Liver (tissue), 9 donors: Measurements from ENCODE around the gene PNPLA2. TPM values are rescaled to one million over a fixed set of nuclear protein-coding genes. Genes with fewer than 3 reads are reported as not detected.

Source experiments
- DNase-seq: peaks from one replicate; pipeline ENCODE4 v3.0.0-alpha.2; 2017; ENCODE audit warnings: low spot score
- H3K27ac ChIP-seq, 2 donors: one replicate each; pipeline ENCODE4 v1.7.0; 2013; ENCODE audit warnings: inconsistent platforms in 2 of 2, low read length in 2 of 2, control low read depth in 1 of 2, low read depth in 1 of 2, mild to moderate bottlenecking in 1 of 2
- H3K27me3 ChIP-seq, 4 donors: one replicate each; pipeline versions ENCODE4 v1.6.1 to v1.7.0; 2013; ENCODE audit warnings: low read length in 3 of 4, inconsistent platforms in 1 of 4, mild to moderate bottlenecking in 1 of 4, moderate library complexity in 1 of 4; ENCODE audit not compliant: control insufficient read depth in 4 of 4, insufficient read depth in 4 of 4
- H3K36me3 ChIP-seq, 4 donors: one replicate each; pipeline versions ENCODE4 v1.6.1 to v1.7.0; 2013; ENCODE audit warnings: low read length in 3 of 4, mild to moderate bottlenecking in 3 of 4, low read depth in 1 of 4, moderate library complexity in 1 of 4; ENCODE audit not compliant: control insufficient read depth in 4 of 4, insufficient read depth in 3 of 4
- H3K4me1 ChIP-seq, 4 donors: one replicate each; pipeline versions ENCODE4 v1.6.1 to v1.7.0; 2013; ENCODE audit warnings: low read length in 3 of 4, mild to moderate bottlenecking in 3 of 4, moderate library complexity in 1 of 4; ENCODE audit not compliant: control insufficient read depth in 4 of 4, insufficient read depth in 4 of 4
- H3K4me3 ChIP-seq, 3 donors: one replicate each; pipeline versions ENCODE4 v1.6.1 to v1.7.0; 2013; ENCODE audit warnings: low read length in 3 of 3, control low read depth in 1 of 3, low read depth in 1 of 3, mild to moderate bottlenecking in 1 of 3
- H3K9ac ChIP-seq, 2 donors: one replicate each; pipeline ENCODE4 v1.7.0; 2013; ENCODE audit warnings: low read length in 2 of 2, mild to moderate bottlenecking in 2 of 2, moderate library complexity in 2 of 2, control low read depth in 1 of 2, low read depth in 1 of 2
- H3K9me3 ChIP-seq, 4 donors: one replicate each; pipeline versions ENCODE4 v1.6.1 to v1.7.0; 2013; ENCODE audit warnings: low read length in 3 of 4; ENCODE audit not compliant: control insufficient read depth in 4 of 4
- ATF3 ChIP-seq: IDR thresholded peaks from 2 replicates; pipeline ENCODE4 v1.6.1; 2016; ENCODE audit warnings: antibody characterized with exemption
- CTCF ChIP-seq: fragments of 150-350 bp; IDR thresholded peaks from 2 replicates; pipeline ENCODE4 v1.5.1; 2017; ENCODE audit warnings: improper control_type of control experiment, low read depth, low read length; ENCODE audit not compliant: missing input control
- EGR1 ChIP-seq, 2 donors: IDR thresholded peaks; 2 replicates each; pipeline ENCODE4 v1.6.1; 2016 to 2018; ENCODE audit warnings: antibody characterized with exemption in 2 of 2, low read depth in 2 of 2
- FOXA1 ChIP-seq: IDR thresholded peaks from 2 replicates; pipeline ENCODE4 v1.6.1; 2016; ENCODE audit warnings: antibody characterized with exemption
- FOXA2 ChIP-seq: IDR thresholded peaks from 2 replicates; pipeline ENCODE4 v1.6.1; 2016; ENCODE audit warnings: antibody characterized with exemption
- GABPA ChIP-seq, 2 donors: IDR thresholded peaks in 1 of 2; conservative IDR thresholded peaks in 1 of 2; 2 replicates each; pipeline ENCODE4 v1.6.1; 2016; ENCODE audit warnings: antibody characterized with exemption in 2 of 2, mild to moderate bottlenecking in 1 of 2, moderate library complexity in 1 of 2
- HNF4A ChIP-seq, 2 donors: conservative IDR thresholded peaks; 2 replicates each; pipeline ENCODE4 v1.6.1; 2016; ENCODE audit warnings: antibody characterized with exemption in 2 of 2, mild to moderate bottlenecking in 2 of 2
- HNF4G ChIP-seq: IDR thresholded peaks from 2 replicates; pipeline ENCODE4 v1.6.1; 2016; ENCODE audit warnings: antibody characterized with exemption
- JUND ChIP-seq, 2 donors: IDR thresholded peaks; 2 replicates each; pipeline ENCODE4 v1.6.1; 2016; ENCODE audit warnings: antibody characterized with exemption in 2 of 2
- MAX ChIP-seq: IDR thresholded peaks from 2 replicates; pipeline ENCODE4 v1.6.1; 2016; ENCODE audit warnings: antibody characterized with exemption
- NR2F2 ChIP-seq: IDR thresholded peaks from 2 replicates; pipeline ENCODE4 v1.6.1; 2016; ENCODE audit warnings: antibody characterized with exemption
- RAD21 ChIP-seq, 2 donors: IDR thresholded peaks; 2 replicates each; pipeline ENCODE4 v1.6.1; 2016; ENCODE audit warnings: antibody characterized with exemption in 2 of 2, mild to moderate bottlenecking in 2 of 2
- REST ChIP-seq: IDR thresholded peaks from 2 replicates; pipeline ENCODE4 v1.6.1; 2016; ENCODE audit warnings: antibody characterized with exemption, mild to moderate bottlenecking
- RXRA ChIP-seq, 2 donors: IDR thresholded peaks; 2 replicates each; pipeline ENCODE4 v1.6.1; 2017 to 2018; ENCODE audit warnings: antibody characterized with exemption in 2 of 2, mild to moderate bottlenecking in 1 of 2
- SP1 ChIP-seq: IDR thresholded peaks from 2 replicates; pipeline ENCODE4 v1.6.1; 2018; ENCODE audit warnings: antibody characterized with exemption, mild to moderate bottlenecking
- TAF1 ChIP-seq: conservative IDR thresholded peaks from 2 replicates; pipeline ENCODE4 v1.6.1; 2016; ENCODE audit warnings: antibody characterized with exemption, mild to moderate bottlenecking
- YY1 ChIP-seq: IDR thresholded peaks from 2 replicates; pipeline ENCODE4 v1.6.1; 2016; ENCODE audit warnings: antibody characterized with exemption, mild to moderate bottlenecking
- ZBTB33 ChIP-seq: IDR thresholded peaks from 2 replicates; pipeline ENCODE4 v1.6.1; 2016; ENCODE audit warnings: antibody characterized with exemption
- WGBS: extraction: QIAGEN DNeasy Blood & Tissue Kit; methylation state at CpG from one replicate; pipeline ENCODE4 v1.1.7; 2013; 5-methylcytosine and 5-hydroxymethylcytosine counted together
- polyA plus RNA-seq, 2 donors: library from polyadenylated mRNA; stranded (reverse) in 1 of 2; unstranded in 1 of 2; fragments of 200-250 nt in 1 of 2; fragments of >200 nt in 1 of 2; fragmentation: Nextera tagmentation in 1 of 2; extraction: Ambion mirVana in 1 of 2; gene quantifications; one replicate each; pipeline versions ENCODE4 v1.2.1 to v1.2.3, GENCODE V29; 2013 to 2015
- total RNA-seq, 2 donors: library from RNA; depleted of rRNA; stranded (reverse); fragments of >200 nt; gene quantifications; one replicate each; pipeline ENCODE4 v1.2.3, GENCODE V29; 2014
- donor health status: healthy.
- donor health status: healthy.
- donor health status: healthy.
- donor health status: healthy.
- donor health status: healthy.

Gene PNPLA2
- total and polyA plus RNA-seq, 4 donors: 13.7 to 58.9 (median 27.2) TPM

GRCh38 chr11:850775-851763 is 32.4 kb downstream of the PNPLA2 start:
- no peak for DNase-seq
- Histone ChIP-seq H3K27ac (no peak overlapping the region), H3K27me3 (peaks cover 0 to 3% (median 0%) of the 10 kb centered on the region in 4 donors), H3K36me3 (no peaks in the 10 kb centered on the region), H3K9me3 (no peaks in the 10 kb centered on the region), H3K9ac (no peak overlapping the region), H3K4me1 (peaks cover 0 to 17% (median 5%) of the 10 kb centered on the region in 4 donors), H3K4me3 (no peak overlapping the region)
- 80% methylated on average over 28 of the region's 28 CpGs for WGBS
- TF ChIP-seq FOXA2 (no peak), JUND (IDR thresholded peaks at IDR 0.05) (no peak), GABPA (IDR thresholded peaks at IDR 0.05 in 1 of 2, conservative IDR thresholded peaks at IDR 0.05 in 1 of 2) (no peak), ATF3 (no peak), SP1 (no peak)

- WGBS: 87% methylated on average over 15 of the region's 15 CpGs
- H3K36me3 ChIP-seq: no peaks in the 10 kb centered on the region
- H3K27me3 ChIP-seq: peaks cover 0 to 3% (median 0%) of the 10 kb centered on the region in 4 donors
- H3K9ac ChIP-seq: no peak overlapping the region
- H3K9me3 ChIP-seq: no peaks in the 10 kb centered on the region
- DNase-seq: no peak
- H3K4me3 ChIP-seq: no peak overlapping the region
- H3K4me1 ChIP-seq: peaks cover 0 to 14% (median 5%) of the 10 kb centered on the region in 4 donors
- no peak overlapping the region for H3K27ac ChIP-seq
- no peak for TF ChIP-seq TAF1
- no peak for TF ChIP-seq GABPA (IDR thresholded peaks at IDR 0.05 in 1 of 2, conservative IDR thresholded peaks at IDR 0.05 in 1 of 2)
- TF ChIP-seq MAX: no peak
- TF ChIP-seq EGR1 (IDR thresholded peaks at IDR 0.05; ENCODE audit: low read depth in 2 of 2): no peak
- no peak for TF ChIP-seq HNF4A (conservative IDR thresholded peaks at IDR 0.05)
- TF ChIP-seq NR2F2: no peak
- TF ChIP-seq FOXA2: no peak
- no peak for TF ChIP-seq YY1
- no peak for TF ChIP-seq FOXA1
- TF ChIP-seq ATF3: no peak
- no peak for TF ChIP-seq RAD21 (IDR thresholded peaks at IDR 0.05)
- no peak for TF ChIP-seq HNF4G
- TF ChIP-seq JUND (IDR thresholded peaks at IDR 0.05): no peak
- TF ChIP-seq CTCF: no peak
- no peak for TF ChIP-seq SP1
- TF ChIP-seq ZBTB33: no peak
- no peak for TF ChIP-seq REST
- no peak for TF ChIP-seq RXRA (IDR thresholded peaks at IDR 0.05)
Observed at GRCh38 chr11:852762-853161, 34.0 kb downstream of the PNPLA2 start.
